ENCODE data around the gene SORCS2. TPM values are rescaled to one million over a fixed set of nuclear protein-coding genes. Genes with fewer than 3 reads are reported as not detected.

The SORCS2 gene
- total RNA-seq, 6 donors from 2014 or later = 2.2 to 28.3 (median 7.2) TPM

DNA sequence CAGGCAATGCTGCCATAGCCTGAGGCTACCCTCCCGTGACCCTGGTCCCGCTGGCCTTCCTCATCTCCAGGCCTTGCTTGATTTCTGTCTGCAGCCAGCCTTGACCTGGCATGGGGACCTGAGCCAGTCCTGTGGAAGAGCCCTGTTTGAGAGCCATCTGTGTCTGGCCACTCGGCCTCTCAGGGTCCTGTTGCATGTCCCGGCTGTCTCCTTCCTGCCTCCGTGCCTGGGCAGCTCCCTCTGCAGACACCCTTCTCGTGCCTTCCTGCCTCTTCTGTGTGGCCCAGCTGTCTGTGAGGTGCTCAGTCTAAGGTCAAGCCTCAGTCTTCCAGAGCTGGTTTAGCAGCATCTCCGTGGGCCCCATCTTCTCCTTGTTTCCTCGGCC is 108.4 kb downstream of the SORCS2 start:
- no peaks in the 10 kb centered on the region for H3K9me3 ChIP-seq
- H3K36me3 ChIP-seq = no peaks in the 10 kb centered on the region
- no peak overlapping the region for H3K27ac ChIP-seq
- ATAC-seq (ENCODE audit: low FRiP score in 2 of 2) = no peak
- H3K27me3 ChIP-seq = no peaks in the 10 kb centered on the region
- no peak overlapping the region for H3K4me3 ChIP-seq
- no peak for DNase-seq
- 77 to 94% methylated on average over 5 to 8 of the region's 8 CpGs for WGBS, 2 donors
- H3K4me1 ChIP-seq = peaks cover 0 to 3% (median 0%) of the 10 kb centered on the region in 4 donors
- TF ChIP-seq EP300 (IDR thresholded peaks at IDR 0.05) = no peak
- TF ChIP-seq, protein P1, sequence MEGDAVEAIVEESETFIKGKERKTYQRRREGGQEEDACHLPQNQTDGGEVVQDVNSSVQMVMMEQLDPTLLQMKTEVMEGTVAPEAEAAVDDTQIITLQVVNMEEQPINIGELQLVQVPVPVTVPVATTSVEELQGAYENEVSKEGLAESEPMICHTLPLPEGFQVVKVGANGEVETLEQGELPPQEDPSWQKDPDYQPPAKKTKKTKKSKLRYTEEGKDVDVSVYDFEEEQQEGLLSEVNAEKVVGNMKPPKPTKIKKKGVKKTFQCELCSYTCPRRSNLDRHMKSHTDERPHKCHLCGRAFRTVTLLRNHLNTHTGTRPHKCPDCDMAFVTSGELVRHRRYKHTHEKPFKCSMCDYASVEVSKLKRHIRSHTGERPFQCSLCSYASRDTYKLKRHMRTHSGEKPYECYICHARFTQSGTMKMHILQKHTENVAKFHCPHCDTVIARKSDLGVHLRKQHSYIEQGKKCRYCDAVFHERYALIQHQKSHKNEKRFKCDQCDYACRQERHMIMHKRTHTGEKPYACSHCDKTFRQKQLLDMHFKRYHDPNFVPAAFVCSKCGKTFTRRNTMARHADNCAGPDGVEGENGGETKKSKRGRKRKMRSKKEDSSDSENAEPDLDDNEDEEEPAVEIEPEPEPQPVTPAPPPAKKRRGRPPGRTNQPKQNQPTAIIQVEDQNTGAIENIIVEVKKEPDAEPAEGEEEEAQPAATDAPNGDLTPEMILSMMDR (IDR thresholded peaks at IDR 0.05) = no peak

DNA sequence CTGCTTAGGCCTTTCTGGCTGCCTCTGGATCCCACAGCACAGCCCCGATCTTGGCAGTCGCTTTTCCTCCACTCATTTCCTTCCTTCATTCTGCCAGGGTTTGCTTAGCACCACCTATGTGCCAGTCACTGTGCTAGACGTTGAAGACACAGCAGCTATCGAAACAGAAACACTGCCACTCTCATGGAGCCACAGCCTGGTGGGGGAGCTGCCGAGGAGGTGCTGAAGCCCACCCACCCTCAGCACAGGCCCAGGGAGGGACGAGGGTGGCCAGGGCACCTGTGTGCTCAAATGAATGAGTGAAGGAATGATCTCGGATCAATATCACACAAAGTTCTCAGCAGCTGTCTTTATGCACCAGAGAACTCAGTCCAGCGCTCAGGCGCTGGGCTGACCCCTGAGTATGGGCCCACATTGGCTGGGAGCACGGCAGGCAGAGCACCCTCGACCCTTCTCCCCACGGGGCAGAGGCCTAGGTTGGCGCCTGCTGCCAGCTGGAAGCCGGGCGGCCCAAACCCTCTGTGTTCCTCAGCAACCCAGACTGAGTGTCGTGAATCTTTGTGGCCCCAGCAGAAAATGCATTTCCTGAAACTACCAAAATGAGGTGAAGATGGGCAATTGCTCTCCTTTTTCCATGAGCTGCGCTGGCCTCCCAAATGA is 108.9 kb downstream of the SORCS2 start:
- DNase-seq (no peak), ATAC-seq (ENCODE audit: low FRiP score in 2 of 2) (no peak)
- 74 to 82% methylated on average over 10 to 17 of the region's 17 CpGs for WGBS, 2 donors
- H3K36me3 ChIP-seq = no peaks in the 10 kb centered on the region
- no peak overlapping the region for H3K4me3 ChIP-seq
- no peaks in the 10 kb centered on the region for H3K27me3 ChIP-seq
- TF ChIP-seq POLR2AphosphoS5 (IDR thresholded peaks at IDR 0.05) = no peak
- TF ChIP-seq, protein P1 (IDR thresholded peaks at IDR 0.05) = no peak
- TF ChIP-seq POLR2A (IDR thresholded peaks at IDR 0.05) = no peak
- TF ChIP-seq EP300 (IDR thresholded peaks at IDR 0.05) = no peak
- no peak overlapping the region for H3K27ac ChIP-seq
- H3K9me3 ChIP-seq = no peaks in the 10 kb centered on the region
- H3K4me1 ChIP-seq = no peaks in the 10 kb centered on the region

DNA sequence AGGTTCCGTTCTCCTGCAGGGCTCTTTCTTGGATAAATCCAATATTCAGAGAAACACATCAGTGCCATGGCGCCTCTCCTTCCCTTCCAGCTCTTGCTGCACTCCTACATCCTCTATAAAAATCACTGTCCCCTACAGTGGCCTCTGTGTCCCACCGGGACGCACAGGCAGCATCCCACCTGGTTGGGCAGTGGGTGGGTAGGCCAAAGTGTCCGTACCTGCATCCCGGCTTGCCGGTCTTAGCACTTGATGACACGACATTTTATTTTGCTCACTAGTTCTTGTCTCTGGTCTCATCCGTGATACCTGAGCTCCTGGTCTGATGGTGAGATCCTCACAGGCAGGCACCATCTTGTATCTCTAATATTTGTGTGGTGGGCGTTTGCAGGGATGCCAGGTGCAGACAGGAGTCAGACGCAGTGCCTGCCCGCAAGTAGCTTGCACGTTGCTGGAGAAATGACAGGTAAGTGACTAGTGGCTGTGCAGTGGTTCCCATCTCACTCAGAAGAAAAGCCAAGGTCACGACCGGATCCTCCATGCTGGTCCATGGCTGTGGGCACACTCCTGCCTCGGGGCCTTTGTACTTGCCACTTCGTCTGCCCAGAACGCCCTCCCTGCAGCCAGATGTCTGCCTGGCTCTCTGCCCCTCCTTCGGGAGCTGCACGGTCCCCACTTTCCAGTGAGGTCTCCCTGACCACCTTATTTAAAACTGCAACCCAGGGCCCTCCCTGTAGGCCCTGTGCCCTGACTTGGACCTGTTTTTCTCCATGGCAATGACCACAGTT is 109.7 kb downstream of the SORCS2 start:
- no peaks in the 10 kb centered on the region for H3K36me3 ChIP-seq
- H3K9me3 ChIP-seq = no peaks in the 10 kb centered on the region
- H3K27me3 ChIP-seq = no peaks in the 10 kb centered on the region
- H3K4me1 ChIP-seq = no peaks in the 10 kb centered on the region
- no peak overlapping the region for H3K4me3 ChIP-seq
- TF ChIP-seq, protein P1 (IDR thresholded peaks at IDR 0.05) = no peak
- no peak for TF ChIP-seq POLR2AphosphoS5 (IDR thresholded peaks at IDR 0.05)
- no peak for TF ChIP-seq POLR2A (IDR thresholded peaks at IDR 0.05)
- TF ChIP-seq EP300 (IDR thresholded peaks at IDR 0.05) = no peak
- 89% methylated on average over 16 to 20 of the region's 20 CpGs for WGBS, 2 donors
- no peak overlapping the region for H3K27ac ChIP-seq
- DNase-seq (no peak), ATAC-seq (ENCODE audit: low FRiP score in 2 of 2) (no peak)

- Histone ChIP-seq H3K4me1 (no peaks in the 10 kb centered on the region), H3K27ac (no peak overlapping the region), H3K27me3 (no peaks in the 10 kb centered on the region), H3K36me3 (no peaks in the 10 kb centered on the region), H3K4me3 (no peak overlapping the region), H3K9me3 (no peaks in the 10 kb centered on the region)
- no peak for DNase-seq
- no peak for ATAC-seq (ENCODE audit: low FRiP score in 2 of 2)
- no peak for TF ChIP-seq EP300 (IDR thresholded peaks at IDR 0.05)
- TF ChIP-seq POLR2AphosphoS5 (IDR thresholded peaks at IDR 0.05) = no peak
- TF ChIP-seq, protein P1 (IDR thresholded peaks at IDR 0.05) = no peak
- no peak for TF ChIP-seq POLR2A (IDR thresholded peaks at IDR 0.05)
- WGBS, 2 donors = 75 to 76% methylated on average over 22 of the region's 22 CpGs
Measured at GRCh38 chr4:7302781-7303404, 110.6 kb downstream of the SORCS2 start.
